HG03521 (cell line): ENCODE results near the gene NOP9.
"Not testable (repeated sequence)": the region's sequence is repeated elsewhere in the genome, so short reads cannot be mapped to it uniquely, and the experiment has no call there.

Source experiments
- ATAC-seq: cut with Tn5 transposase; IDR thresholded peaks from one replicate; pipeline ENCODE4 v1.9.1; 2021; ENCODE audit warnings: mild to moderate bottlenecking, moderate library complexity; ENCODE audit not compliant: unreplicated experiment

Gene NOP9

DNA sequence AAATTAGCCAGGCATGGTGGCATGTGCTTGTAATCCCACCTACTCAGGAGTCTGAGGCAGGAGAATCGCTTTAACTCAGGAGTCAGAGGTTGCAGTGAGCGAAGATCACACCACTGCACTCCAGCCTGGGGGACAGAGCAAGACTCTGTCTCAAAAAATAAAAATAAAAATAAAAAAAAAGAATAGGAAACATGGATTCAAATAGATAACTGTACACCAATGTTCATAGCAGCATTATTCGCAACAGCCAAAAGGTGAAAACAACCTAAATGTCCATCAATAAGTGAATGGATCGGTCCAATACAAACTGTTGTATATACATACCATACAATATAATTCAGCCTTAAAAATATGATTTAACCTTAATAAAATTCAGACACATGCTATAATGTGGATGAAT lies 43.2 kb downstream of the NOP9 start:
- no peak for ATAC-seq

DNA sequence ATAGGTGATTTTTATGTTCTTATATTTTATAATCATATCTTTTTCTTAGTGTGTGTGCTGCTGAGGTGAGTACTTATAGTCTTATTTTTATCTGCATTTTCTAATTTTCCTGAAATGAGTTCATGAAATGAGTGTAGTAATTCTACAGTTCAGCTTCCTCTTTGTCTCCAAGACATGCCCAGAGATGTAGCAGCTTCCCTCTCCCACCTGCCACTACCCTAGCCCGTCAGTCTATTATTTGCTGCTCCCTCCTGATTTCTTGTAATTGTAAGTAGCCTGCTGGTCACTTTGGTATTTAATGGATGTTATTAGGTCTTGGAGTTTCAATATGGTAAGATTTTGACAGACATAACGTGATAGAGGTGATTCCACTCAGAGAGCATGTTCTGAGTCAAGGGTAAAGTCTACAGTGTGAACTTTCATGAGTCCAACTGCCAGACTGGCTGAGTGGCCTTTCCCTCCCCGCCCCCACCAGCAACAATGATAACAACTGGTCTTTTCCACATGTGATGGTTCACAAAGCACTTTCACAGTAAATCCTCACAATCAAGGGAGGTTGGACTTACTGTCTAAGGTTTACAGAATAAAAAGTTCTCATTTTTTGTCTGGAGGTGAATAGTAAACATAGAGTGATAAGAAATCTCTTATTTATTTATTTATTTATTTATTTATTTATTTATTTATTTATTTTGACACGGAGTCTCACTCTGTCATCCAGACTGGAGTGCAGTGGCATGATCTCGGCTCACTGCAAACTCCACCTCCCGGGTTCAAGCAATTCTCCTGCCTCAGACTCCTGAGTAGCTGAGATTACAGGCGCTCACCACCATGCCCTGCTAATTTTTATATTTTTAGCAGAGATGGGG lies 44.4 kb downstream of the NOP9 start:
- ATAC-seq, result no peak

DNA sequence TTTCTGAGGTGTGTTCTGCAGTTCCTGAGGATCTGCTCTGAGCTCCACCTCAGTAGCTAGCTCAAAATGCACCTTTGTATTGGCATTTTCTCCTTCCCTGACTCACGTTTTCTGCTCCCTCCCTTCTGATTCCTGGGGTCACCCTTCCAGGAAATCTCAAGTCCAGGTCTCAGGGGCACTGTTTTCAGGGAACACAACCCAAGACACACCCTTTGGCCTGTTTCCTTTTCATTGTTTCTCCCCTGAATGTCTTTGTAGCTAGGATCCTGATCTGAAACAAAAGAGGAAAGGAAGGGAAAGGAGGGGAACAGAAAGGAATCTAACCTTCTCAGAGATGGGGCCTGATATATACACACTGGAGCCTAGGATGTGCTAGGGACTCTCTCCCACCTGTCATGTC lies 47.5 kb downstream of the NOP9 start:
- ATAC-seq, result no peak

DNA sequence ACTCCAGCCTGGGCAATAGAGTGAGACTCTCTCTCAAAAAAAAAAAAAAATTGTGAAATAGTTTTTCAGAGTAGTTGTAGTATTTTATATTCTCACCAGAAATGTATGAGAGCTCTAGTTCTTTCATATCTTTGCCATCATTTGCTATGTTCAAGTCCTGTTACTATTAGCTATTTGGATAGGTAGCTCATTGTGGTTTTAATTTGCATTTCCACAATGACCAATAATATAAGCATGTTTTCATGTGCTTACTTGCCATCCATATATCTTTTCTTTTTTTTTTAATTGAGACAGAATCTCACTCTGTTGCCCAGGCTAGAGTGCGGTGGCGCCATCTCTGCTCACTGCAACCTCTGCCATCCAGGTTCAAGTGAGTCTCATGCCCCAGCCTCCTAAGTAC lies 48.5 kb downstream of the NOP9 start:
- no peak for ATAC-seq

DNA sequence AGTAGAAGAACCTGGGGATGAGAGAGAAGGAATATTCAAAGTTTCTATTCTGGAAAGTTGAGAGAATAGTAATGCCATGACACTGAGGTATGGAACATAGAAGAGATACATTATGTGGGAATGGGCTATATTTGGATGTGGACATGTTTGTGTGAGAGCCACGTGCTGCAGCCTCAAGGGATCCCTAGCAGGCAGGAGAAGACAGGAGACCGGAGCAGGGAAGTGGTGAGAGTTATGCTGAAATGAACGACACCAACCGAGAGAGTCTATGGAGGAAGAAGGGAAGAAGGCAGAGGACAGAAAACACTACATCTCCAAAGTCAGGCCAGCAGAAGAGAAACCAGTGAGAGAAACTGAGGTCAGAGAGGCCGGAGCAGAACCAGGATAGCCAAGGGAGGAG lies 50.1 kb downstream of the NOP9 start:
- no peak for ATAC-seq

DNA sequence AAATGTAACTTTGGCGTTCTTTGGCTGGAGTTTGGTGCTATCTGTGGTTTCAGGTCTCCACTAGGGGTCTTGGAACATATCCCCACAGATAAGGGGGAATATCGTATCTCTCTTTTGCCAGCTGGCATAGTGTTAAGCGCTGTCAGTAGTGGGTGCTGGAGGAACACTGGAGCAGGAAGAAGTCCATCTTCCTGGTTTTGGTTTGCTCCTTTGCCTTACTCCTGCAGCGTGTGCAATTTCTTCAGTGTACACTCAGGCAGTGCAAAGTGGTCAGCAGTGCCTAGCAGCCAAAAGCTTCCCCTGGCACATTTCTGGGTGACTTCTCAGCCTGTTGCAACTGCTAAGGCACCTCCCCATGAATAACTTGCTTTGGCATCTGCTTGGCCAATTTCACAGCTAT lies 51.9 kb downstream of the NOP9 start:
- ATAC-seq, result no peak

DNA sequence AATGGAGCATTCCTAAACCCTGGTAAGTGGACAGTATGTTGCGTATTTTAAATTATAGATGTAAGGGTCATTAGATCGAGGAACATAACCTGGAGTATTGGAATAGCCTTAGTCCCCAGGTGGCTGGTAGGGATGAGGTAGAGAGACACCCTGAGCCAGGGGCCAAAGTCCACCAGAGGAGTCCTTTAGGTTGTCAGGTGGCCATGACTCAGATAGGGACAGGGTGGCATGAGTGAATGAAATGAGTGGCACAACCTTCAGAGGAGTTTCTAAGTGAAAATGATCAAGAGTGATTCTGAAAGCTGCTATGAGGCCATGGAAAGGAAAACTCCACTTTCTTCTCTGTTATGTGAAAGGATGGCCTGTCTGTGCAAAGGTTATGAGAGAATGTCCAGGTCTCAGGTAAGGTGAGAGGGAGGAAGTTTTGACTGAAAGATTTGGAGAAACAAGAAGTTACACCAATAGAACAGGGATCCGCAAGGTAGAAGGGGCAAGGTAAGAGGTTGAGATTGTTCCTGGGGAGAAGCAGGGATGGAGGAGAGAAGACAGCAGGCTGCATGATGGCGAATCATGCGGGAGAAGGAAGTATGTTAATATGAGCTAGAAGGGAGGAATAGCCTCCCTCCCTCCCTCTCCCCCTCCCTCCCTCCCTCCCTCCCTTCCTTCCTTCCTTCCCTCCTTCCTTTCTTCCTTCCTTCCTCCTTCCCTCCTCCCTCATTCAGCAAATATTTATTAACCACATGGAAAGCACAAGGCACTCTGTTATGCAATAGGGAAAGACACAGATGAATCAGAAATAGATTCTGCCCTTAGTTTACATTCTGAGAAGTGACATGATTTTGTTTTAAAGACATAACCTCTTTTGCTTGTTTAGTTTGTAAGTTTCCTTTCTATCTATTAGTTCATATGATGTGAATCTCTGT lies 54.2 kb downstream of the NOP9 start:
- ATAC-seq, result no peak

DNA sequence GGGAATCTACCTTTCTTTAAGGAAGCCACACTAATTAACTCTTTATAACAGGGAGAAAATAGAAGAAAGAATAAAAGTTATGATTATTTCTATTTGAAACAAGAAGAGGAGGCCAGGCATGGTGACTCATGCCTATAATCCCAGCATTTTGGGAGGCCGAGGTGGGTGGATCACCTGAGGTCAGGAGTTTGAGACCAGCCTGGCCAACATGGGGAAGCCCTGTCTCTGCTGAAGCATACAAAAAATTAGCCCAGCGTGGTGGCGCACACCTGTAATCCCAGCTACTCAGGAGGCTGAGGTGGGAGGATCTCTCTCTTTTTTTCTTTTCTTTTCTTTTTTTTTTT lies 54.8 kb downstream of the NOP9 start:
- not testable (repeated sequence) for ATAC-seq

DNA sequence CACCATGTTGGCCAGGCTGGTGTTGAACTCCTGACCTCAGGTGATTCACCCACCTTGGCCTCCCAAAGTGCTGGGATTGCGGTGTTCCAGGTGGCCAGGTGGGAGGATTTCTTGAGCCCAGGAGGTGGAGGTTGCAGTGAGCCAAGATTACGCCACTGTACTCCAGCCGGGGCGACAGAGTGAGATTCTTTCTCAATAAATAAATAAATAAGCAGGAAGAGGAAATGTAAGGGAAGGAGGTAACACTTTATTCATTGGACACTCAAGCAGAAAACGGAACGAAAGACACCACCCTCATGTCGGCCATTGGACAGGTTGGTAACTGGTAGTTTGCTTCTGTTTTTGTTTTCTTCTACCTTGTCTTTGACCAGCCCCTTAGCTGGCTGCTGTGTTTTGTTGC lies 55.4 kb downstream of the NOP9 start:
- no peak for ATAC-seq

DNA sequence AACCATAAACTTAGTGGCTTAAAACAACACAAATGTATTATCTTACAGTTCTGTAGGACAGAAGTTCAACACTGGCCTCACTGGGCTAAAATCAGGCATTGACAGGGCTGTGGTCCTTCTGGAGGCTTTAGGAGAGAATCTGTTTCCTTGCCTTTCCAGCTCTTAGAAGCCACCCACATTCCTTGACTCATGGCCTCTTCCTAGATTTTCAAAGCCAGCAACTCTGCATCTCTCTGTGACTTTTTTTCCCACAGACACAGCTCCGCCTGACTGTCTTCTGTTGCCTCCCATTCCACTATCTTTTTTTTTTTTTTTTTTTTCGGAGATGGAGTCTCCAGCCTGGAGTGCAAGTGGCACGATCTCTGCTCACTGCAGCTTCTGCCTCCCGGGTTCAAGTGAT lies 56.6 kb downstream of the NOP9 start:
- no peak for ATAC-seq
